HL-60 (cell line): ENCODE data around the gene SGSH.

Experiments used
- DNase-seq, 2 experiments: peaks; one replicate each; pipeline ENCODE4 v3.0.0-alpha.2; 2010 to 2020; ENCODE audit warnings: low read depth in 1 of 2, low spot score in 1 of 2
- H3K27ac ChIP-seq: fragments of 250-450 bp; sonication (Bioruptor Pico); replicated peaks from 2 replicates; pipeline ENCODE4 v1.5.1; 2020; ENCODE audit warnings: mild to moderate bottlenecking, moderate library complexity
- H3K27me3 ChIP-seq: fragments of 250-450 bp; sonication (Bioruptor Pico); 2 replicates; pipeline ENCODE4 v1.5.1; 2021; ENCODE audit warnings: mild to moderate bottlenecking, moderate library complexity; ENCODE audit not compliant: insufficient read depth, poor library complexity, severe bottlenecking
- H3K4me3 ChIP-seq: replicated peaks from 2 replicates; pipeline ENCODE4 v1.5.1; 2011; ENCODE audit warnings: mild to moderate bottlenecking, control low read depth, low read length; ENCODE audit not compliant: insufficient read depth
- CTCF ChIP-seq: IDR thresholded peaks from one replicate; pipeline ENCODE4 v1.5.1; 2011; ENCODE audit warnings: low read length, control low read depth, inconsistent platforms; ENCODE audit not compliant: insufficient read depth
- GABPA ChIP-seq: IDR thresholded peaks from 2 replicates; pipeline ENCODE4 v1.6.1; 2012; ENCODE audit warnings: low read depth
- POLR2AphosphoS5 ChIP-seq: IDR thresholded peaks from 2 replicates; pipeline ENCODE4 v1.6.1; 2012; ENCODE audit warnings: low read depth
- REST ChIP-seq: IDR thresholded peaks from 2 replicates; pipeline ENCODE4 v1.6.1; 2012; ENCODE audit warnings: low read depth; ENCODE audit not compliant: insufficient replicate concordance
- SPI1 ChIP-seq: IDR thresholded peaks from 2 replicates; pipeline ENCODE4 v1.6.1; 2012; ENCODE audit warnings: low read depth, mild to moderate bottlenecking, borderline replicate concordance

Gene SGSH

GRCh38 chr17:80176757-80177156, 43.4 kb downstream of the SGSH start:
- H3K27ac ChIP-seq: no peak overlapping the region
- H3K27me3 ChIP-seq: peaks cover 5% of the 10 kb centered on the region
- no peak for DNase-seq
- no peak for TF ChIP-seq REST
- no peak for TF ChIP-seq GABPA
- TF ChIP-seq CTCF: no peak
- TF ChIP-seq SPI1: no peak
- TF ChIP-seq POLR2AphosphoS5: no peak
- H3K4me3 ChIP-seq: no peak overlapping the region

GRCh38 chr17:80173916-80174315, 46.2 kb downstream of the SGSH start:
- TF ChIP-seq SPI1 (no peak), REST (no peak), GABPA (no peak), POLR2AphosphoS5 (no peak), CTCF (no peak)
- H3K27me3 ChIP-seq: peaks cover 3% of the 10 kb centered on the region
- no peak for DNase-seq
- no peak overlapping the region for H3K4me3 ChIP-seq
- H3K27ac ChIP-seq: no peak overlapping the region

GRCh38 chr17:80173126-80173525, 47.0 kb downstream of the SGSH start:
- Histone ChIP-seq H3K27ac (no peak overlapping the region), H3K4me3 (no peak overlapping the region), H3K27me3 (peaks cover 3% of the 10 kb centered on the region)
- TF ChIP-seq GABPA: no peak
- TF ChIP-seq REST: no peak
- no peak for TF ChIP-seq CTCF
- no peak for TF ChIP-seq SPI1
- TF ChIP-seq POLR2AphosphoS5: no peak
- DNase-seq: no peak
